GM13977 (cell line): ENCODE data around the gene PTPRG.

Experiments used
- DNase-seq: peaks from one replicate; pipeline ENCODE4 v3.0.0; 2012; ENCODE audit warnings: low spot score
- in situ Hi-C: fragments of 300-500 bp; cut with MboI; formaldehyde crosslinking; loops from one replicate; pipeline ENCODE4 v1.12.0; 2022; ENCODE audit warnings: low sequenced_read_pairs, low pct_unique_long_range_greater_than_20kb, mixed read lengths, inconsistent platforms; ENCODE audit not compliant: unreplicated experiment
- TF ChIP-seq, protein P1 (sequence below): IDR thresholded peaks from 2 replicates; pipeline ENCODE4 v1.5.1; 2012; ENCODE audit warnings: mild to moderate bottlenecking, control low read depth; ENCODE audit not compliant: insufficient read depth; ENCODE audit errors: extremely low read depth, missing control alignments

PTPRG gene

DNA sequence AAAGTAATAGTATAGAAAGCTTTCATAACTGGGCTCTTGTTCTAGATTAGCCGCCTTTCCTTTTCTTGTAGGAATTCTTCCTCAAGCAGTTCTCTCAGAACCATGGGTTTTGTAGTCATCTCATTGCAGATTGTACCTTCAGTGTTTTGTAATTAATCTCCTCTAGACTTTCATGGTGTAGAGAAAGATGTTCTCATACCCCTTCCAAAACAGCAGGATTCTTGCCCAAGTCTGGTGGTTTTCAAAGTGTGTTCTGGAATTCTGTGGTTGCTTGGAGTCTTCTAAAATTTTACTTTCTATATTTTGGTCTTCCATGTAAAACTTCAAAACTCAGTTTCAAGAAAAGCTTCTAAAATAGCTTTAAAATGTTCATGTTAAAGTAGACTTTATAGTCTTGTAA, 293.8 kb downstream of the PTPRG start:
- TF ChIP-seq, protein P1, sequence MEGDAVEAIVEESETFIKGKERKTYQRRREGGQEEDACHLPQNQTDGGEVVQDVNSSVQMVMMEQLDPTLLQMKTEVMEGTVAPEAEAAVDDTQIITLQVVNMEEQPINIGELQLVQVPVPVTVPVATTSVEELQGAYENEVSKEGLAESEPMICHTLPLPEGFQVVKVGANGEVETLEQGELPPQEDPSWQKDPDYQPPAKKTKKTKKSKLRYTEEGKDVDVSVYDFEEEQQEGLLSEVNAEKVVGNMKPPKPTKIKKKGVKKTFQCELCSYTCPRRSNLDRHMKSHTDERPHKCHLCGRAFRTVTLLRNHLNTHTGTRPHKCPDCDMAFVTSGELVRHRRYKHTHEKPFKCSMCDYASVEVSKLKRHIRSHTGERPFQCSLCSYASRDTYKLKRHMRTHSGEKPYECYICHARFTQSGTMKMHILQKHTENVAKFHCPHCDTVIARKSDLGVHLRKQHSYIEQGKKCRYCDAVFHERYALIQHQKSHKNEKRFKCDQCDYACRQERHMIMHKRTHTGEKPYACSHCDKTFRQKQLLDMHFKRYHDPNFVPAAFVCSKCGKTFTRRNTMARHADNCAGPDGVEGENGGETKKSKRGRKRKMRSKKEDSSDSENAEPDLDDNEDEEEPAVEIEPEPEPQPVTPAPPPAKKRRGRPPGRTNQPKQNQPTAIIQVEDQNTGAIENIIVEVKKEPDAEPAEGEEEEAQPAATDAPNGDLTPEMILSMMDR: no peak
- no peak for DNase-seq
- in situ Hi-C loops: loop anchor here (10.0 to 25.0 kb wide), 2 partner anchors 80 to 332 kb away; no protein-coding TSS in a partner anchor

DNA sequence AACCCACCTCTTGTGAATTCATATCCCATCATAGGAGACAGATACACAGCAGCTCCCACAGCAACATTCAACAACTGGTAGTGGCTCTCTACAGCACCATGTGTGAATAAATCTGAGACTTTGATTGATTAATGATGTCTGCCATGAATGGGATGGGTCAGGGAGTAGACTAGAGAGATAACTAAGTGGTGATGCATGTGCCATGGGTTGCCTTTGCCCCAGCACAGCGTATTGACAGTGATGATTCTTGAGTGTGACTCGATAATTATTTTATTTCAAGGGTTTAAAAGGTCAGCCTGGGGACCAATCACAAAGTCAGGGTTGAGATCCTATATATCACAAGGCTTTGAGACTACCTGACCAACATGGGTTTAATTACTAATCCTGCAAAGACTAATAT, 295.9 kb downstream of the PTPRG start:
- in situ Hi-C loops: loop anchor here (10.0 to 25.0 kb wide), 2 partner anchors 78 to 330 kb away; no protein-coding TSS in a partner anchor
- TF ChIP-seq, protein P1: no peak
- DNase-seq: no peak

DNA sequence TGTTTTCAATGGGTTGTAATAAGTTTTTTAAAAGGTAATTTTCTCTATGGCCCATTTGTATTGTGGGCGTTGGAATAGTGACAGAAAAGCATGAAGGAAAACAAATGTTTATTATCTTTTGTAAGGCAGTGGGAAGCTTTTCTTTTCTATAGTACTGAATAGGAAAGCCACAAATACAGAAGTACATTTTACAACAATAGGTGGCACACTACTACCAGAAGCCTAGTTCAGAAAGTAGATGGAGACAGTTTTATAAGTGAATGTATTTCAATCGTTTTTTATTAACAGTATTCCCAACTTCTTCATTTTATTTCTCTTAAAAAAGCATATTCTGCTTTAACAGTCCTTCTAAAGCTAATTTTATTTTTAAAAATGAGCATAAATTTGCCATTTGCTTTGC, 296.7 kb downstream of the PTPRG start:
- TF ChIP-seq, protein P1: peak; percentile 55
- DNase-seq: peak; percentile 9
- in situ Hi-C loops: loop anchor here (10.0 to 25.0 kb wide), 2 partner anchors 77 to 329 kb away; no protein-coding TSS in a partner anchor

DNA sequence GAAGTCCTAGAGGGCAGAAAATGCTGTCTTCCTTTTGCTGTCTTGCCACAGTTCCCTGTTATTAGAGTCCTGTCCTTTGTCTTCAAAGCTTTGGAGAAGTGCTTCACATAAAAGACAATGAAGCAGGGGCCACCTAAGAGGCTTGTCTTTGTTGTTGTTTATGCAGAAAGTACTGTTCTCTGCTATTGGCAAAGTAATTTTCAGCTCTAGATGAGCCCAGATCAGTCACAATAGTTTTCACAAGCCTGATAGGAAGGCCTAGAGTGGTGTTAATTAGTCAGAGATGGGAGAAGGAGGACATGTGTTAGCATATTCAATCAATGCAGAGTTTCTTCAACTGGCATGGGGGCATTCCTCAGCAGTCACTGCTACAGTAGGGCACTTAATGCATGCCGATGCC, 300.0 kb downstream of the PTPRG start:
- in situ Hi-C loops: loop anchor here (25.0 kb wide), 1 partner anchor 326 kb away; no protein-coding TSS in a partner anchor
- no peak for DNase-seq
- TF ChIP-seq, protein P1: no peak

DNA sequence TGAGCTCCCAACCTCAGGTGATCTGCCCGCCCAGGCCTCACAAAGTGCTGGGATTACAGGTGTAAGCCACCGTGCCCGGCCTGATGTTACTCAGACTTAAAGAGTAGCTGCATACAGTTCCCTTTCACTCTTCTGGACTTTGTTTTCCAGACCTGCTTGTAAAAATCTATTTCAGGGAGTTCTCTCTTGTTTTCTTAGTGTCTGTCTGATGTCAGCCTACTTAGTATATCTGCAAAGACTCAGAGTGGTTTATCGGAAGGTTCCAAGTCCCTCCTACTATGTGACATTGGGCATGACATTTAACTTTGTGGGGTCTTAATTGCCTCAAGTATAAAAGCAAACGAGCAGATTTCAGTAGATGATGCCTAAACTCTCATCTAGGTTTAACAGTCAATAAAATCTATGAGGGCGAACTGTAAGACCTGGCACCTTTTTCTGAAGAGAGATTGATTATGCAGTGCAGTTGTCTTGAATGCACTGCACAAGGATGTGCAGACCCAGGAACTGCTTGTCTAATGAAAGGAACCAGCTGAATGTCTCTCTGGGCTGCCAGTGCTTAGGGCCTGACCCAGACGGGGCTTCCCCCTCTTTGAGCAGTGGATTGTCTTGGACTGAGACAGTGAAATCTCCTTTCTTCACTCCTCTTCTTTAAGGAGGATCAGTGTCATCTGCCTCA, 301.4 kb downstream of the PTPRG start:
- in situ Hi-C loops: loop anchor here (25.0 kb wide), 1 partner anchor 325 kb away; no protein-coding TSS in a partner anchor
- TF ChIP-seq, protein P1: no peak
- no peak for DNase-seq

DNA sequence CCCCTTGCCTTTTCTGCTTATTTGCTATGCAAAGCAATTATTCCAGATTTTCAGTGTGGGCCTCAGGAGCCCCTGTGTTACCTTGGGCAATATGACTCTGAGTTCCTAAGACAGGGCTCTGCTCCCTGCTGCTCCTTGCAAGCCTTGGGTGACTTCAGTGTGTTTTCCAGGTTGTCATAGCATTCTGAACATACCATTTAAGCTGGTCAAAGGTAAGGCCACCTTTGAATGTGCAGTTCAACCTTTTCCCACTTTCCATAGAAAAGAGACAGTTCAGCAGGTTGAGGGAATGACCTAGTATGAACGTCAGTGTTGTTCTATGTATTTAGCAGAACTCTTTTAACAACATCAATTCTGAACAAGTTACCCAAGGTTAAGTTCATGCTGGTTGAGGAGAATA, 302.2 kb downstream of the PTPRG start:
- in situ Hi-C loops: loop anchor here (25.0 kb wide), 1 partner anchor 324 kb away; no protein-coding TSS in a partner anchor

More for the DNA sequence above, 302.2 kb downstream of the PTPRG start:
- TF ChIP-seq, protein P1: no peak
- no peak for DNase-seq
